GM18499 (cell line): ENCODE data around the gene ELP2.
"Not testable (repeated sequence)": the region's sequence is repeated elsewhere in the genome, so short reads cannot be mapped to it uniquely, and the experiment has no call there.

ENCODE experiments used
- ATAC-seq: cut with Tn5 transposase; IDR thresholded peaks from one replicate; pipeline ENCODE4 v1.9.1; 2021; ENCODE audit warnings: moderate number of reproducible peaks; ENCODE audit not compliant: insufficient read depth, unreplicated experiment

ELP2 gene

GRCh38 chr18:36186461-36187192, 56.9 kb downstream of the ELP2 start:
- no peak for ATAC-seq

- no peak for ATAC-seq
These were observed 57.6 kb downstream of the ELP2 start, which contains the start of gene MOCOS for GRCh38 chr18:36187193-36187825. Gene MOCOS, plus strand, starts transcription at chr18:36187497. Its CDS starts 43 bp downstream, at chr18:36187540.

GRCh38 chr18:36187826-36188721, 58.4 kb downstream of the ELP2 start:
- ATAC-seq: no peak

GRCh38 chr18:36188916-36189315, 59.2 kb downstream of the ELP2 start:
- no peak for ATAC-seq

- ATAC-seq: no peak
These were observed 59.8 kb downstream of the ELP2 start for GRCh38 chr18:36189486-36189885.

- no peak for ATAC-seq
These were observed 61.6 kb downstream of the ELP2 start for GRCh38 chr18:36191286-36191685.

- no peak for ATAC-seq
These were observed 62.0 kb downstream of the ELP2 start for GRCh38 chr18:36191711-36192110.

- ATAC-seq: no peak
These were observed 65.1 kb downstream of the ELP2 start for GRCh38 chr18:36194600-36195315.

GRCh38 chr18:36195427-36196122, 65.9 kb downstream of the ELP2 start:
- ATAC-seq: no peak

GRCh38 chr18:36196238-36196995, 66.7 kb downstream of the ELP2 start:
- no peak for ATAC-seq

- no peak for ATAC-seq
These were observed 67.9 kb downstream of the ELP2 start for GRCh38 chr18:36197511-36198166.

GRCh38 chr18:36199691-36200295, 70.1 kb downstream of the ELP2 start:
- no peak for ATAC-seq

- ATAC-seq: no peak
These were observed 70.7 kb downstream of the ELP2 start for GRCh38 chr18:36200354-36200771.

GRCh38 chr18:36201765-36202164, 72.1 kb downstream of the ELP2 start:
- ATAC-seq: no peak

- no peak for ATAC-seq
These were observed 73.7 kb downstream of the ELP2 start for GRCh38 chr18:36203360-36203895.

GRCh38 chr18:36205166-36205565, 75.5 kb downstream of the ELP2 start:
- ATAC-seq: no peak

- ATAC-seq: no peak
These were observed 77.6 kb downstream of the ELP2 start for GRCh38 chr18:36207303-36207702.

GRCh38 chr18:36207969-36208368, 78.3 kb downstream of the ELP2 start:
- ATAC-seq: not testable (repeated sequence)
